IMR-90 (cell line): ENCODE measurements around the gene IFI44L. TPM values are rescaled to one million over a fixed set of nuclear protein-coding genes. Genes with fewer than 3 reads are reported as not detected.
A peak's percentile ranks its signal among the peaks of the same experiment; 100 is the strongest.

Experiments
- ATAC-seq: fragments of 200-7000 bp; cut with Tn5 transposase; 2 replicates; pipeline ENCODE4 v1.9.1; 2020; ENCODE audit warnings: low read depth, mild to moderate bottlenecking, moderate library complexity
- BruUV-seq: library from RNA; stranded (reverse); fragments of 400-500 nt; replicated peaks from 2 replicates; lab custom pipeline; 2021; lab: Mats Ljungman, UMichigan
- CTCF ChIA-PET: fragments of 300-600 bp; formaldehyde crosslinking; extraction: SDS; loops from one replicate; lab custom pipeline; 2021; ENCODE audit warnings: antibody characterized with exemption; lab: Yijun Ruan, JAX
- POLR2A ChIA-PET: fragments of 300-600 bp; sonication (Branson Sonifier 250); formaldehyde crosslinking; loops from one replicate; lab custom pipeline; 2022; ENCODE audit warnings: antibody characterized with exemption; ENCODE audit not compliant: unreplicated experiment; lab: Charles Lee
- DNase-seq: peaks from one replicate; pipeline ENCODE4 v3.0.0; 2013
- H2AFZ ChIP-seq: replicated peaks from 2 replicates; pipeline ENCODE3; 2013; ENCODE audit warnings: low read length, mild to moderate bottlenecking; ENCODE audit not compliant: poor library complexity
- H2AK5ac ChIP-seq: 2 replicates; pipeline ENCODE4 v1.6.1; 2013; ENCODE audit warnings: low read depth, low read length, inconsistent platforms
- H2AK9ac ChIP-seq: replicated peaks from 2 replicates; pipeline ENCODE3; 2013; ENCODE audit warnings: mild to moderate bottlenecking, low read depth, low read length, moderate library complexity; ENCODE audit not compliant: poor library complexity
- H2BK120ac ChIP-seq: 2 replicates; pipeline ENCODE4 v1.6.1; 2013; ENCODE audit warnings: low read depth, low read length, inconsistent platforms
- H2BK15ac ChIP-seq: 3 replicates; pipeline ENCODE4 v1.6.1; 2013; ENCODE audit warnings: low read depth, low read length, inconsistent platforms
- H2BK20ac ChIP-seq: 2 replicates; pipeline ENCODE4 v1.6.1; 2013; ENCODE audit warnings: low read depth, mild to moderate bottlenecking, inconsistent platforms, low read length, moderate library complexity
- H2BK5ac ChIP-seq: 2 replicates; pipeline ENCODE4 v1.6.1; 2013; ENCODE audit warnings: mild to moderate bottlenecking, low read depth, low read length, inconsistent platforms; ENCODE audit not compliant: poor library complexity, severe bottlenecking
- H3K14ac ChIP-seq: replicated peaks from 2 replicates; pipeline ENCODE4 v1.6.1; 2013; ENCODE audit warnings: low read depth, low read length, inconsistent platforms
- H3K18ac ChIP-seq: 2 replicates; pipeline ENCODE4 v1.6.1; 2013; ENCODE audit warnings: low read depth, low read length, control low read depth
- H3K23ac ChIP-seq: 2 replicates; pipeline ENCODE4 v1.6.1; 2013; ENCODE audit warnings: low read depth, low read length, inconsistent platforms
- H3K27ac ChIP-seq: 2 replicates; pipeline ENCODE4 v1.5.1; 2013; ENCODE audit warnings: mild to moderate bottlenecking, control low read depth, low read length; ENCODE audit not compliant: insufficient read depth
- H3K27me3 ChIP-seq: 2 replicates; pipeline ENCODE4 v1.6.1; 2013; ENCODE audit warnings: low read length; ENCODE audit not compliant: control insufficient read depth, insufficient read depth
- H3K36me3 ChIP-seq: 2 replicates; pipeline ENCODE4 v1.6.1; 2013; ENCODE audit warnings: low read length, mixed read lengths; ENCODE audit not compliant: control insufficient read depth, insufficient read depth
- H3K4ac ChIP-seq: 2 replicates; pipeline ENCODE4 v1.6.1; 2013; ENCODE audit warnings: low read depth, low read length, inconsistent platforms
- H3K4me1 ChIP-seq: 2 replicates; pipeline ENCODE4 v1.6.1; 2013; ENCODE audit warnings: low read length, mixed read lengths; ENCODE audit not compliant: control insufficient read depth, insufficient read depth
- H3K4me2 ChIP-seq: 2 replicates; pipeline ENCODE4 v1.6.1; 2013; ENCODE audit warnings: low read depth, mild to moderate bottlenecking, control low read depth, low read length, moderate library complexity
- H3K4me3 ChIP-seq: 2 replicates; pipeline ENCODE4 v1.5.1; 2013; ENCODE audit warnings: low read depth, mild to moderate bottlenecking, control low read depth, low read length, moderate library complexity; ENCODE audit not compliant: insufficient read depth
- H3K56ac ChIP-seq: 2 replicates; pipeline ENCODE4 v1.6.1; 2013; ENCODE audit warnings: low read length, inconsistent platforms; ENCODE audit not compliant: insufficient read depth; ENCODE audit errors: extremely low read depth
- H3K79me1 ChIP-seq, 2 experiments: 2 replicates each; pipeline ENCODE4 v1.6.1; 2013; ENCODE audit warnings: low read length in 2 of 2, inconsistent platforms in 1 of 2, low read depth in 1 of 2
- H3K9ac ChIP-seq: 2 replicates; pipeline ENCODE4 v1.6.1; 2013; ENCODE audit warnings: low read depth, low read length, control low read depth
- H3K9me1 ChIP-seq: 2 replicates; pipeline ENCODE4 v1.6.1; 2013; ENCODE audit warnings: low read length, inconsistent platforms; ENCODE audit not compliant: insufficient read depth
- H3K9me3 ChIP-seq: 2 replicates; pipeline ENCODE4 v1.6.1; 2013; ENCODE audit warnings: low read length; ENCODE audit not compliant: control insufficient read depth, insufficient read depth
- H4K20me1 ChIP-seq: 2 replicates; pipeline ENCODE4 v1.6.1; 2013; ENCODE audit warnings: low read length, inconsistent platforms; ENCODE audit not compliant: insufficient read depth
- H4K5ac ChIP-seq: 2 replicates; pipeline ENCODE4 v1.6.1; 2013; ENCODE audit warnings: mild to moderate bottlenecking, low read depth, low read length, control low read depth
- H4K8ac ChIP-seq, 2 experiments: 2 replicates each; pipeline ENCODE4 v1.6.1; 2013; ENCODE audit warnings: low read depth in 2 of 2, low read length in 2 of 2, control low read depth in 1 of 2, inconsistent platforms in 1 of 2
- H4K91ac ChIP-seq: 2 replicates; pipeline ENCODE4 v1.6.1; 2013; ENCODE audit warnings: low read depth, low read length, inconsistent platforms; ENCODE audit not compliant: insufficient read depth
- BHLHE40 ChIP-seq: fragments of 150-350 bp; IDR thresholded peaks from 2 replicates; pipeline ENCODE4 v1.6.1; 2016; ENCODE audit warnings: mild to moderate bottlenecking, low read depth, low read length
- CEBPB ChIP-seq: IDR thresholded peaks from 2 replicates; pipeline ENCODE4 v1.6.1; 2012; ENCODE audit warnings: low read depth, low read length, improper control_type of control experiment
- CHD1 ChIP-seq: IDR thresholded peaks from 2 replicates; pipeline ENCODE4 v1.6.1; 2012; ENCODE audit warnings: low read depth, low read length, improper control_type of control experiment
- ELK1 ChIP-seq: fragments of 150-350 bp; IDR thresholded peaks from 2 replicates; pipeline ENCODE4 v1.6.1; 2016; ENCODE audit warnings: low read depth, mild to moderate bottlenecking, low read length, moderate library complexity, borderline replicate concordance
- FOS ChIP-seq: fragments of 150-350 bp; IDR thresholded peaks from 2 replicates; pipeline ENCODE4 v1.6.1; 2016; ENCODE audit warnings: low read depth, low read length
- MAFK ChIP-seq: IDR thresholded peaks from 2 replicates; pipeline ENCODE4 v1.6.1; 2012; ENCODE audit warnings: low read depth, low read length, improper control_type of control experiment
- MAZ ChIP-seq: IDR thresholded peaks from 2 replicates; pipeline ENCODE4 v1.6.1; 2012; ENCODE audit warnings: low read depth, mild to moderate bottlenecking, low read length, improper control_type of control experiment, moderate library complexity, borderline replicate concordance
- MXI1 ChIP-seq: IDR thresholded peaks from 2 replicates; pipeline ENCODE4 v1.6.1; 2012; ENCODE audit warnings: low read depth, mild to moderate bottlenecking, low read length, moderate library complexity, borderline replicate concordance
- NFE2L2 ChIP-seq: fragments of 150-350 bp; IDR thresholded peaks from 2 replicates; pipeline ENCODE4 v1.6.1; 2016; ENCODE audit warnings: low read depth, mild to moderate bottlenecking, low read length
- POLR2A ChIP-seq: IDR thresholded peaks from 2 replicates; pipeline ENCODE4 v1.6.1; 2012; ENCODE audit warnings: mild to moderate bottlenecking, low read depth, low read length
- RAD21 ChIP-seq: IDR thresholded peaks from 2 replicates; pipeline ENCODE4 v1.6.1; 2012; ENCODE audit warnings: low read length, improper control_type of control experiment
- RCOR1 ChIP-seq: IDR thresholded peaks from 2 replicates; pipeline ENCODE4 v1.6.1; 2012; ENCODE audit warnings: mild to moderate bottlenecking, low read length, improper control_type of control experiment; ENCODE audit not compliant: insufficient replicate concordance
- RFX5 ChIP-seq: IDR thresholded peaks from 2 replicates; pipeline ENCODE4 v1.8.0; 2012; ENCODE audit warnings: low read depth, mild to moderate bottlenecking, low read length, moderate library complexity
- SMC3 ChIP-seq: fragments of 150-350 bp; IDR thresholded peaks from 2 replicates; pipeline ENCODE4 v1.6.1; 2016; ENCODE audit warnings: low read depth, mild to moderate bottlenecking, antibody characterized with exemption, low read length, moderate library complexity
- USF2 ChIP-seq: fragments of 150-350 bp; IDR thresholded peaks from 2 replicates; pipeline ENCODE4 v1.6.1; 2017; ENCODE audit warnings: mild to moderate bottlenecking, antibody characterized with exemption, low read length, low read depth
- dilution Hi-C: fragments of 300-500 bp; cut with HindIII; formaldehyde crosslinking; loops from one replicate; pipeline ENCODE4 v1.14.3; 2018; ENCODE audit warnings: low sequenced_read_pairs; ENCODE audit not compliant: unreplicated experiment
- in situ Hi-C: fragments of 300-500 bp; cut with MboI; formaldehyde crosslinking; loops from 3 replicates; pipeline ENCODE4 v1.14.3; 2019; ENCODE audit warnings: low sequenced_read_pairs, inconsistent platforms, mixed read lengths
- intact Hi-C: fragments of 100-400 bp; cut with micrococcal nuclease; formaldehyde crosslinking; loops from 2 replicates; pipeline ENCODE4 v1.10.0; 2022
- polyA plus RNA-seq, 3 experiments: library from polyadenylated mRNA; depleted of rRNA; stranded (reverse); fragments of >200 nt; gene quantifications; 2 replicates each; pipeline ENCODE4 v1.2.3, GENCODE V29; 2012; ENCODE audit warnings: low replicate concordance in 1 of 3
- total RNA-seq: library from RNA; depleted of rRNA; stranded (reverse); fragments of >200 nt; gene quantifications from 2 replicates; pipeline ENCODE4 v1.2.3, GENCODE V29; 2012
- TF ChIP-seq, protein P1 (sequence below): conservative IDR thresholded peaks from 2 replicates; pipeline ENCODE4 v1.5.1; 2012; ENCODE audit warnings: mild to moderate bottlenecking, low read depth, low read length, improper control_type of control experiment

IFI44L gene
- total and polyA plus RNA-seq, 2 of the 4 experiments (the other 2 are of a cell fraction), result 0.18 to 0.19 TPM

GRCh38 chr1:78678324-78678723 is 58.1 kb downstream of the IFI44L start:
- Histone ChIP-seq H4K91ac (no peak overlapping the region), H3K9me3 (no peaks in the 10 kb centered on the region), H3K79me1 (no peaks in the 10 kb centered on the region), H3K36me3 (no peaks in the 10 kb centered on the region), H2BK15ac (no peak overlapping the region), H3K4me2 (peak overlapping the region; percentile 50; the same call in 1 of the 2 replicates), H3K18ac (no peak overlapping the region), H3K14ac (0 out of 2 replicates have a peak overlapping the region, but pooled peaks have one; percentile 62), H3K4me3 (no peak overlapping the region), H3K56ac (no peak overlapping the region), H3K27me3 (no peaks in the 10 kb centered on the region), H2BK5ac (no peak overlapping the region), H3K9ac (no peak overlapping the region), H3K23ac (no peak overlapping the region), H2BK20ac (no peak overlapping the region; the same call in 1 of the 2 replicates), H4K8ac (no peak overlapping the region), H4K5ac (peak overlapping the region; percentile 38; the same call in 1 of the 2 replicates), H3K4me1 (no peaks in the 10 kb centered on the region), H2BK120ac (no peak overlapping the region), H2AK5ac (no peak overlapping the region), H3K9me1 (no peaks in the 10 kb centered on the region), H4K20me1 (no peaks in the 10 kb centered on the region), H2AFZ (peak overlapping the region; percentile 65), H3K27ac (no peak overlapping the region), H3K4ac (no peak overlapping the region), H2AK9ac (no peak overlapping the region)
- POLR2A ChIA-PET, result no interaction called here
- intact Hi-C loops (no loop called here), in situ Hi-C loops (no loop called here), dilution Hi-C loops (no loop called here)
- TF ChIP-seq MAFK (no peak), ELK1 (no peak), MAZ (no peak), CHD1 (no peak), SMC3 (no peak), CEBPB (no peak), MXI1 (no peak), FOS (no peak), NFE2L2 (no peak), BHLHE40 (no peak), USF2 (no peak), RAD21 (no peak), RFX5 (no peak), POLR2A (no peak), RCOR1 (no peak)
- TF ChIP-seq, protein P1, sequence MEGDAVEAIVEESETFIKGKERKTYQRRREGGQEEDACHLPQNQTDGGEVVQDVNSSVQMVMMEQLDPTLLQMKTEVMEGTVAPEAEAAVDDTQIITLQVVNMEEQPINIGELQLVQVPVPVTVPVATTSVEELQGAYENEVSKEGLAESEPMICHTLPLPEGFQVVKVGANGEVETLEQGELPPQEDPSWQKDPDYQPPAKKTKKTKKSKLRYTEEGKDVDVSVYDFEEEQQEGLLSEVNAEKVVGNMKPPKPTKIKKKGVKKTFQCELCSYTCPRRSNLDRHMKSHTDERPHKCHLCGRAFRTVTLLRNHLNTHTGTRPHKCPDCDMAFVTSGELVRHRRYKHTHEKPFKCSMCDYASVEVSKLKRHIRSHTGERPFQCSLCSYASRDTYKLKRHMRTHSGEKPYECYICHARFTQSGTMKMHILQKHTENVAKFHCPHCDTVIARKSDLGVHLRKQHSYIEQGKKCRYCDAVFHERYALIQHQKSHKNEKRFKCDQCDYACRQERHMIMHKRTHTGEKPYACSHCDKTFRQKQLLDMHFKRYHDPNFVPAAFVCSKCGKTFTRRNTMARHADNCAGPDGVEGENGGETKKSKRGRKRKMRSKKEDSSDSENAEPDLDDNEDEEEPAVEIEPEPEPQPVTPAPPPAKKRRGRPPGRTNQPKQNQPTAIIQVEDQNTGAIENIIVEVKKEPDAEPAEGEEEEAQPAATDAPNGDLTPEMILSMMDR, result no peak
- CTCF ChIA-PET, result interaction anchor here (2.3 kb wide), 1 partner anchor 61 kb away, joined by 7 read pairs; no protein-coding TSS in a partner anchor
- ATAC-seq (0 out of 2 replicates have a peak, but pooled peaks have one; percentile 17), DNase-seq (no peak)
- BruUV-seq, result no TSS peak
